Neural progenitor cell (in vitro differentiated cells): ENCODE results near the gene VPS33B. TPM values are rescaled to one million over a fixed set of nuclear protein-coding genes. Genes with fewer than 3 reads are reported as not detected.

Source experiments
- DNase-seq: peaks from one replicate; pipeline ENCODE4 v3.0.0-alpha.2; 2016; ENCODE audit warnings: low spot score
- H2AFZ ChIP-seq: fragments of 200-600 bp; sonication (generic); replicated peaks from 2 replicates; pipeline ENCODE4 v1.6.1; 2016; ENCODE audit warnings: antibody characterized with exemption
- H3F3A ChIP-seq: fragments of 200-600 bp; sonication (generic); 2 replicates; pipeline ENCODE4 v1.6.1; 2016; ENCODE audit warnings: antibody characterized with exemption, low read depth
- H3K27ac ChIP-seq: fragments of 200-600 bp; sonication (generic); 2 replicates; pipeline ENCODE4 v1.5.1; 2016; ENCODE audit warnings: mild to moderate bottlenecking
- H3K27me3 ChIP-seq: fragments of 200-600 bp; sonication (generic); 2 replicates; pipeline ENCODE4 v1.6.1; 2016; ENCODE audit warnings: mild to moderate bottlenecking, moderate library complexity
- H3K36me3 ChIP-seq: fragments of 200-600 bp; sonication (generic); 2 replicates; pipeline ENCODE4 v1.5.1; 2016
- H3K4me1 ChIP-seq: fragments of 200-600 bp; sonication (generic); 2 replicates; pipeline ENCODE4 v1.6.1; 2016; ENCODE audit warnings: mixed run types
- H3K4me2 ChIP-seq: fragments of 200-600 bp; sonication (generic); 2 replicates; pipeline ENCODE4 v1.6.1; 2016
- H3K4me3 ChIP-seq: fragments of 200-600 bp; sonication (generic); 2 replicates; pipeline ENCODE4 v1.5.1; 2016
- H3K79me2 ChIP-seq: fragments of 200-600 bp; sonication (generic); 2 replicates; pipeline ENCODE4 v1.6.1; 2016; ENCODE audit warnings: low read depth
- H3K9ac ChIP-seq: fragments of 200-600 bp; sonication (generic); 2 replicates; pipeline ENCODE4 v1.6.1; 2016
- H3K9me3 ChIP-seq: fragments of 200-600 bp; sonication (generic); 2 replicates; pipeline ENCODE4 v1.5.1; 2016; ENCODE audit warnings: low read depth
- H4K20me1 ChIP-seq: fragments of 200-600 bp; sonication (generic); 2 replicates; pipeline ENCODE4 v1.6.1; 2016; ENCODE audit warnings: low read depth
- H3K27ac Mint-ChIP-seq: 3 replicates; pipeline ENCODE4 v1.8.0; 2021; ENCODE audit warnings: mixed read lengths
- H3K27me3 Mint-ChIP-seq: 2 replicates; pipeline ENCODE4 v1.8.0; 2022; ENCODE audit warnings: low read depth, mild to moderate bottlenecking, inconsistent platforms, moderate library complexity, mixed read lengths; ENCODE audit not compliant: insufficient read depth
- H3K36me3 Mint-ChIP-seq: 3 replicates; pipeline ENCODE4 v1.8.0; 2021; ENCODE audit warnings: mixed read lengths
- H3K4me1 Mint-ChIP-seq: 3 replicates; pipeline ENCODE4 v1.8.0; 2021; ENCODE audit warnings: mixed read lengths
- H3K4me3 Mint-ChIP-seq: 3 replicates; pipeline ENCODE4 v1.8.0; 2021; ENCODE audit warnings: mild to moderate bottlenecking, moderate library complexity, mixed read lengths
- H3K9me3 Mint-ChIP-seq: 3 replicates; pipeline ENCODE4 v1.8.0; 2020; ENCODE audit warnings: mixed read lengths
- CTCF ChIP-seq: fragments of 200-600 bp; sonication (generic); IDR thresholded peaks from 2 replicates; pipeline ENCODE4 v1.5.1; 2017; ENCODE audit warnings: antibody characterized with exemption, mild to moderate bottlenecking
- EZH2 ChIP-seq: fragments of 200-600 bp; sonication (generic); IDR thresholded peaks from 2 replicates; pipeline ENCODE4 v1.6.1; 2017; ENCODE audit warnings: antibody characterized with exemption, mild to moderate bottlenecking, moderate library complexity
- EZH2phosphoT487 ChIP-seq: fragments of 200-600 bp; sonication (generic); IDR thresholded peaks from 2 replicates; pipeline ENCODE4 v1.6.1; 2017; ENCODE audit warnings: antibody characterized with exemption
- small RNA-seq: library from RNA; depleted of rRNA; stranded (forward); fragments of <200 nt; gene quantifications from one replicate; pipeline ENCODE3, GENCODE V24; 2015
- total RNA-seq: library from RNA; depleted of rRNA; stranded (reverse); fragments of >200 nt; gene quantifications from 2 replicates; pipeline ENCODE4 v1.2.3, GENCODE V29; 2015; ENCODE audit warnings: low replicate concordance

VPS33B gene
- total RNA-seq, 1 donor from 2014 or later = 13.9 TPM

- no peak for TF ChIP-seq EZH2phosphoT487
- no peak for TF ChIP-seq CTCF
- TF ChIP-seq EZH2 = no peak
- no peak overlapping the region for H3K27ac ChIP-seq
- H3K4me3 Mint-ChIP-seq = peak overlapping the region; percentile 66
Observed at GRCh38 chr15:90952901-90953677, 69.3 kb downstream of the VPS33B start.

DNA sequence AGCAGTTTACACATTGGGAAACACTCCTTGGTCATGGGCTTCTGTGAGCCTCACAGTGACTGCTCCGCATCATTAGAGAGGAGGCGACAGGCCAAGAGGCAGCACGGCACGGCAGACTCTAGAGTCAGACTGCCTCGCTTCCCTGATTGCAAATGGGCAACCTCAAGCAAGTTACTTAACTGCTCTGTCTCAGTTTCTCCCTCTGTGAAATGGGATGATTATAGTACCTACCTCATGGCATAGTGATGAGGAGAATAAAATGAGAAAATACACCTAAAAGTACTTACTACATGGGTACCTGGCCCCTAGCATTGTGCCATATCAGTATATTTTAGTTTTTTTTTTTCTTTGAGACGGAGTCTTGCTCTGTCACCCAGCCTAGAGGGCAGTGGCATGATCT lies 71.7 kb downstream of the VPS33B start:
- Histone ChIP-seq H2AFZ (no peak overlapping the region), H3K36me3 (no peaks in the 10 kb centered on the region), H3K9me3 (no peaks in the 10 kb centered on the region), H3K27me3 (peaks cover under 1% of the 10 kb centered on the region), H3K9ac (no peak overlapping the region), H3K4me3 (no peak overlapping the region), H3K79me2 (no peaks in the 10 kb centered on the region), H4K20me1 (peaks cover 1% of the 10 kb centered on the region), H3K27ac (no peak overlapping the region), H3K4me2 (no peak overlapping the region), H3F3A (peaks cover 25% of the 10 kb centered on the region), H3K4me1 (peaks cover under 1% of the 10 kb centered on the region)
- Mint-ChIP-seq H3K27ac (no peak overlapping the region), H3K9me3 (no peaks in the 10 kb centered on the region), H3K36me3 (peaks cover 24% of the 10 kb centered on the region), H3K4me1 (peaks cover 5% of the 10 kb centered on the region), H3K4me3 (no peak overlapping the region), H3K27me3 (peaks cover 12% of the 10 kb centered on the region)
- no peak for DNase-seq
- TF ChIP-seq EZH2phosphoT487 = no peak
- no peak for TF ChIP-seq EZH2
- TF ChIP-seq CTCF = no peak

More at GRCh38 chr15:90952901-90953677, 69.3 kb downstream of the VPS33B start:
- H3K4me2 ChIP-seq = no peak overlapping the region
- Mint-ChIP-seq H3K27me3 (peaks cover 17% of the 10 kb centered on the region), H3K9me3 (no peaks in the 10 kb centered on the region), H3K36me3 (peaks cover 19% of the 10 kb centered on the region), H3K4me1 (peaks cover 16% of the 10 kb centered on the region), H3K27ac (peak overlapping the region; percentile 53)
- H3K9ac ChIP-seq = no peak overlapping the region
- H2AFZ ChIP-seq = no peak overlapping the region
- H3K4me1 ChIP-seq = peaks cover 12% of the 10 kb centered on the region
- peaks cover 8% of the 10 kb centered on the region for H4K20me1 ChIP-seq
- no peak for DNase-seq
- H3F3A ChIP-seq = peaks cover 31% of the 10 kb centered on the region
- peaks cover 14% of the 10 kb centered on the region for H3K27me3 ChIP-seq
- H3K9me3 ChIP-seq = no peaks in the 10 kb centered on the region
- H3K36me3 ChIP-seq = no peaks in the 10 kb centered on the region
- H3K4me3 ChIP-seq = no peak overlapping the region
- no peaks in the 10 kb centered on the region for H3K79me2 ChIP-seq

- TF ChIP-seq EZH2phosphoT487 (no peak), EZH2 (no peak), CTCF (no peak)
- Histone ChIP-seq H3K9ac (no peak overlapping the region), H4K20me1 (no peaks in the 10 kb centered on the region), H2AFZ (no peak overlapping the region), H3K27me3 (no peaks in the 10 kb centered on the region), H3K4me2 (no peak overlapping the region), H3F3A (peaks cover 20% of the 10 kb centered on the region), H3K4me3 (no peak overlapping the region), H3K79me2 (no peaks in the 10 kb centered on the region), H3K27ac (no peak overlapping the region), H3K9me3 (no peaks in the 10 kb centered on the region), H3K4me1 (no peaks in the 10 kb centered on the region), H3K36me3 (no peaks in the 10 kb centered on the region)
- H3K9me3 Mint-ChIP-seq = no peaks in the 10 kb centered on the region
- H3K27me3 Mint-ChIP-seq = peaks cover 12% of the 10 kb centered on the region
- H3K27ac Mint-ChIP-seq = no peak overlapping the region
- H3K36me3 Mint-ChIP-seq = peaks cover 24% of the 10 kb centered on the region
- no peak for DNase-seq
- peaks cover 3% of the 10 kb centered on the region for H3K4me1 Mint-ChIP-seq
- no peak overlapping the region for H3K4me3 Mint-ChIP-seq
Observed at GRCh38 chr15:90949979-90950675, 72.3 kb downstream of the VPS33B start.

Small RNA genes within 50 kb of the gene (small RNA-seq; reads per million reads assigned to genes)
- gene RF00019 = not detected

Other genes starting within 250 kb of the VPS33B start
- gene FURIN, start 154.0 kb downstream of the VPS33B start, total RNA-seq = 8.3 and 18.8 TPM in 2 replicates
- gene FES, start 138.1 kb downstream of the VPS33B start, total RNA-seq = 11.7 and 14.1 TPM in 2 replicates
- 7.0 and 15.3 TPM in 2 replicates for gene MAN2A2, start 119.3 kb downstream of the VPS33B start, total RNA-seq
- gene HDDC3, start 90.0 kb downstream of the VPS33B start, total RNA-seq = 20.4 and 21.8 TPM in 2 replicates
- gene UNC45A, start 87.3 kb downstream of the VPS33B start, total RNA-seq = 47.7 and 99.5 TPM in 2 replicates
- 19.7 and 27.6 TPM in 2 replicates for gene RCCD1, start 67.7 kb downstream of the VPS33B start, total RNA-seq
- 257 and 284 TPM in 2 replicates for gene PRC1, start 28.1 kb downstream of the VPS33B start, total RNA-seq
- 0.02 and 0.19 TPM in 2 replicates for gene SV2B, start 77.7 kb upstream of the VPS33B start, total RNA-seq